Tibial nerve (tissue), 3 donors: ENCODE measurements around the gene YDJC.
"Not testable (repeated sequence)": the region's sequence is repeated elsewhere in the genome, so short reads cannot be mapped to it uniquely, and the experiment has no call there.

Experiments
- CTCF ChIP-seq, 5 experiments: fragments of 200-600 bp in 3 of 5; fragments of 450-650 bp in 2 of 5; sonication (generic) in 3 of 5; IDR thresholded peaks; one replicate each; pipeline ENCODE4 v1.5.1; 2016 to 2019; ENCODE audit warnings: antibody characterized with exemption in 5 of 5, mild to moderate bottlenecking in 3 of 5, moderate library complexity in 2 of 5
- POLR2A ChIP-seq, 2 donors: fragments of 450-650 bp; IDR thresholded peaks; one replicate each; pipeline ENCODE4 v1.6.1; 2017; ENCODE audit warnings: antibody characterized with exemption in 2 of 2, mild to moderate bottlenecking in 2 of 2, moderate library complexity in 2 of 2

DNA sequence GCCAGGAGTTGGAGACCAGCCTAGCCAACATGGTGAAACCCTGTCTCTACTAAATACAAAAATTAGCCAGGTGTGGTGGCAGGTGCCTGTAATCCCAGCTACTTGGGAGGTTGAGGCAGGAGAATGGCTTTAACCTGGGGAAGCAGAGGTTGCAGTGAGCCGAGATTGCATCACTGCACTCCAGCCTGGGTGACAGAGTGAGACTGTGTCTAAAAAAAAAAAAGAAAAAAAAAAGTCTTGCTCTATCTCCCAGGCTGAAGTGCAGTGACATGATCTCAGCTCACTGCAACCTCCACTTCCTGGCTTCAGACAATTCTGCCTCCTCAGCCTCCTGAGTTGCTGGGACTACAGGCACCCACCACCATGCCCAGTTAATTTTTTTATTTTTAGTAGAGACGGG is 7.6 kb upstream of the YDJC start:
- not testable (repeated sequence) for TF ChIP-seq POLR2A, CTCF (IDR thresholded peaks at IDR 0.05)
